ENCODE data around the gene INSM2. TPM values are rescaled to one million over a fixed set of nuclear protein-coding genes. Genes with fewer than 3 reads are reported as not detected.

Gene INSM2
- under 1 TPM in 2 of 7 donors, not detected in 5; 0.19 to 0.52 TPM for total RNA-seq
- under 1 TPM in 2 of 3 donors, not detected in 1; 0.03 to 0.05 TPM for polyA plus RNA-seq
- long read RNA-seq, donor 1, result 0 reads
- long read RNA-seq, donor 2, result 0 reads

GRCh38 chr14:35533357-35534207, at the start of gene INSM2:
INSM2 (plus strand) TSS chr14:35534164; CDS start chr14:35534253, 89 bp downstream.
- Histone ChIP-seq H3K4me1 (peaks cover 18 to 31% (median 29%) of the 10 kb centered on the region in 6 donors), H3K36me3 (peaks cover 0 to 10% (median 0%) of the 10 kb centered on the region in 6 donors), H3K27me3 (replicated peaks in 1 of 7) (peaks cover 9 to 79% (median 60%) of the 10 kb centered on the region in 7 donors), H3K4me3 (peak within 1 kb of the TSS; percentile 48 to 84 (median 68)), H3K27ac (no peak within 1 kb of the TSS), H3K9me3 (no peaks in the 10 kb centered on the region)
- DNase-seq, result peak; percentile 84
- 1 to 3% (median 1%) methylated on average over 35 to 100 of the region's 100 CpGs for WGBS, 5 donors
- TF ChIP-seq CTCF (IDR thresholded peaks at IDR 0.05 in 8 of 11, conservative IDR thresholded peaks at IDR 0.05 in 3 of 11) (no peak), POLR2A (IDR thresholded peaks at IDR 0.05) (no peak), POLR2AphosphoS5 (IDR thresholded peaks at IDR 0.05) (no peak)
- intact Hi-C loops (cut with DNase I; ENCODE audit: low total_unique reads), result no loop called here

- no peaks in the 10 kb centered on the region for H3K36me3 ChIP-seq
- DNase-seq, result no peak
- peaks cover 0 to 7% (median 0%) of the 10 kb centered on the region in 7 donors for H3K27me3 ChIP-seq (replicated peaks in 1 of 7)
- peaks cover 0 to 41% (median 25%) of the 10 kb centered on the region in 8 donors for H3K9me3 ChIP-seq
- intact Hi-C loops (cut with DNase I; ENCODE audit: low total_unique reads), result no loop called here
- no peak overlapping the region for H3K27ac ChIP-seq
- no peaks in the 10 kb centered on the region for H3K4me1 ChIP-seq
- TF ChIP-seq POLR2AphosphoS5 (IDR thresholded peaks at IDR 0.05) (no peak), CTCF (IDR thresholded peaks at IDR 0.05 in 8 of 11, conservative IDR thresholded peaks at IDR 0.05 in 3 of 11) (no peak), POLR2A (IDR thresholded peaks at IDR 0.05) (no peak)
- no peak overlapping the region for H3K4me3 ChIP-seq
These were observed 41.4 kb upstream of the INSM2 start for GRCh38 chr14:35492569-35493014.

GRCh38 chr14:35495278-35495677, 38.7 kb upstream of the INSM2 start:
- no peak for DNase-seq
- TF ChIP-seq POLR2A (IDR thresholded peaks at IDR 0.05) (no peak), CTCF (IDR thresholded peaks at IDR 0.05 in 8 of 11, conservative IDR thresholded peaks at IDR 0.05 in 3 of 11) (no peak), POLR2AphosphoS5 (IDR thresholded peaks at IDR 0.05) (no peak)
- intact Hi-C loops (cut with DNase I; ENCODE audit: low total_unique reads), result no loop called here
- H3K36me3 ChIP-seq, result no peaks in the 10 kb centered on the region
- H3K4me1 ChIP-seq, result no peaks in the 10 kb centered on the region
- H3K4me3 ChIP-seq, result no peak overlapping the region
- no peak overlapping the region for H3K27ac ChIP-seq
- peaks cover 0 to 7% (median 0%) of the 10 kb centered on the region in 7 donors for H3K27me3 ChIP-seq (replicated peaks in 1 of 7)
- peaks cover 0 to 43% (median 26%) of the 10 kb centered on the region in 8 donors for H3K9me3 ChIP-seq

- H3K9me3 ChIP-seq, result peaks cover 0 to 9% (median 0%) of the 10 kb centered on the region in 8 donors
- no peaks in the 10 kb centered on the region for H3K36me3 ChIP-seq
- H3K4me3 ChIP-seq, result no peak overlapping the region
- H3K27ac ChIP-seq, result no peak overlapping the region
- no peaks in the 10 kb centered on the region for H3K4me1 ChIP-seq
- intact Hi-C loops (cut with DNase I; ENCODE audit: low total_unique reads), result no loop called here
- 89 to 100% (median 95%) methylated on average over 2 of the region's 2 CpGs for WGBS, 5 donors
- no peak for DNase-seq
- TF ChIP-seq POLR2A (IDR thresholded peaks at IDR 0.05) (no peak), POLR2AphosphoS5 (IDR thresholded peaks at IDR 0.05) (no peak), CTCF (IDR thresholded peaks at IDR 0.05 in 8 of 11, conservative IDR thresholded peaks at IDR 0.05 in 3 of 11) (no peak)
- H3K27me3 ChIP-seq (replicated peaks in 1 of 7), result peaks cover 0 to 3% (median 0%) of the 10 kb centered on the region in 7 donors
These were observed 34.8 kb upstream of the INSM2 start for GRCh38 chr14:35499180-35499579.

Data from spleen (tissue), 13 donors.